Forelimb muscle (tissue), 1 donor: ENCODE results near the gene SREBF1. TPM values are rescaled to one million over a fixed set of nuclear protein-coding genes. Genes with fewer than 3 reads are reported as not detected.

Experiments used
- DNase-seq: peaks from one replicate; pipeline ENCODE4 v3.0.0-alpha.2; 2013; ENCODE audit warnings: low read depth
- polyA plus RNA-seq: library from polyadenylated mRNA; unstranded; fragments of 120-200 nt; gene quantifications from one replicate; pipeline ENCODE4 v1.2.1, GENCODE V29; 2013; ENCODE audit not compliant: insufficient read length

SREBF1 gene
- polyA plus RNA-seq, 1 donor: 33.2 TPM

GRCh38 chr17:17763136-17763535 is 73.7 kb downstream of the SREBF1 start:
- no peak for DNase-seq

DNA sequence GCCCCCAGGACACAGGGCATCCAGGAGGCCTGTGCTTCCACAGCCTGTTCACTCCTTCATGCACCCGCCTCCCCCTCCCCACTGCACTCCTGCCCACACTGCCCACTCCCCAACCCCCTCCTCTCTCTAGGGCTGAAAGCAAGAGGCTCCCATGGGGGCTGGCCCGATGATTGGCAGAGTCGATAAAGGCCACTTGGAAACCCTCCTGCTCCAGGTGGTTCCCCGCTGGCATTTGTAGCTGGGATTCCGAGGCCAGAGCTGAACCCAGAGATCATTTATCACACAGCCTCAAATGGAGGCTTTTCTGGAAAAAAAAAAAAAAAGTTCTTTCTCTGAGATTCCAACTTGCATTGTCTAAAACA is 74.1 kb downstream of the SREBF1 start:
- no peak for DNase-seq

Other genes starting within 250 kb of the SREBF1 start
- gene PEMT, start 245.3 kb downstream of the SREBF1 start, polyA plus RNA-seq: 24.2 TPM
- gene RAI1, start 155.5 kb downstream of the SREBF1 start, polyA plus RNA-seq: 17.8 TPM
- 36.3 TPM for gene TOM1L2, start 135.4 kb upstream of the SREBF1 start, polyA plus RNA-seq
- 6.6 TPM for gene DRC3, start 135.9 kb upstream of the SREBF1 start, polyA plus RNA-seq
- gene ATPAF2, start 202.2 kb upstream of the SREBF1 start, polyA plus RNA-seq: 19.7 TPM
- gene GID4, start 202.4 kb upstream of the SREBF1 start, polyA plus RNA-seq: 11.9 TPM